GM12875 (cell line): ENCODE results near the gene ANGEL2.

Source experiments
- H3K4me3 ChIP-seq: one replicate; pipeline ENCODE4 v1.5.1; 2011; ENCODE audit warnings: low read depth, low read length, control low read depth
- CTCF ChIP-seq: IDR thresholded peaks from 2 replicates; pipeline ENCODE4 v1.5.1; 2011; ENCODE audit warnings: low read depth, mild to moderate bottlenecking, control low read depth, inconsistent platforms, low read length, moderate library complexity, borderline replicate concordance; ENCODE audit not compliant: insufficient read depth

The ANGEL2 gene

GRCh38 chr1:212945056-212945455, 70.6 kb downstream of the ANGEL2 start:
- H3K4me3 ChIP-seq, result no peak overlapping the region
- no peak for TF ChIP-seq CTCF

GRCh38 chr1:212944229-212944901, 71.3 kb downstream of the ANGEL2 start:
- no peak overlapping the region for H3K4me3 ChIP-seq
- no peak for TF ChIP-seq CTCF

DNA sequence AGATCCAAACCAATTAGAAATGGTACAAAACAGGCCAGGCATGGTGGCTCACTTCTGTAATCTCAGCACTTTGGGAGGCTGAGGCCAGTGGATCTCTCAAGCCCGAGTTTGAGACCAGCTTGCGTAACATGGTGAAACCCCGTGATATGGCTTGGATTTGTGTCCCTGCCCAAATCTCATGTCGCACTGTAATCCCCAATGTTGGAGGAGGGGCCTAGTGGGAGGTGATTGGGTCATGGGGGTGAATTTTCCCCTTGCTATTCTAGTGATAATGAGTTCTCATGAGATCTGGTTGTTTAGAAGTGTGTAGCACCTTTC, 72.3 kb downstream of the ANGEL2 start:
- TF ChIP-seq CTCF, result no peak
- no peak overlapping the region for H3K4me3 ChIP-seq

GRCh38 chr1:212942679-212943392, 72.8 kb downstream of the ANGEL2 start:
- no peak overlapping the region for H3K4me3 ChIP-seq
- TF ChIP-seq CTCF, result no peak
